Ascending aorta (tissue), 2 donors: ENCODE measurements around the gene TRAP1. TPM values are rescaled to one million over a fixed set of nuclear protein-coding genes. Genes with fewer than 3 reads are reported as not detected.
"Not testable (repeated sequence)": the region's sequence is repeated elsewhere in the genome, so short reads cannot be mapped to it uniquely, and the experiment has no call there.

ENCODE experiments used
- DNase-seq, 2 donors: peaks; one replicate each; pipeline ENCODE4 v3.0.0-alpha.2; 2019; ENCODE audit warnings: low spot score in 2 of 2
- H3K27ac ChIP-seq, 2 donors: fragments of 200-600 bp; sonication (generic); one replicate each; pipeline ENCODE4 v1.5.1; 2016 to 2017; ENCODE audit warnings: mild to moderate bottlenecking in 1 of 2
- H3K27me3 ChIP-seq: fragments of 200-600 bp; sonication (generic); one replicate; pipeline ENCODE4 v1.5.1; 2017
- H3K36me3 ChIP-seq, 2 donors: fragments of 200-600 bp; sonication (generic); one replicate each; pipeline ENCODE4 v1.5.1; 2016
- H3K4me1 ChIP-seq, 2 donors: fragments of 200-600 bp; sonication (generic); one replicate each; pipeline ENCODE4 v1.5.1; 2016 to 2017; ENCODE audit warnings: mild to moderate bottlenecking in 1 of 2
- H3K4me3 ChIP-seq, 2 donors: fragments of 200-600 bp; sonication (generic); one replicate each; pipeline ENCODE4 v1.5.1; 2016 to 2017; ENCODE audit warnings: mild to moderate bottlenecking in 1 of 2
- H3K9me3 ChIP-seq, 2 donors: fragments of 200-600 bp; sonication (generic); one replicate each; pipeline ENCODE4 v1.5.1; 2016
- intact Hi-C: fragments of 100-400 bp; cut with DNase I; formaldehyde crosslinking; loops from one replicate; pipeline ENCODE4 v1.15.1; 2023
- total RNA-seq: library from RNA; depleted of rRNA; stranded (reverse); fragments of >200 nt; gene quantifications from one replicate; pipeline ENCODE4 v1.1.0, GENCODE V29; 2016
- TF ChIP-seq, protein P1 (sequence below), 3 experiments: fragments of 200-600 bp in 2 of 3; fragments of 450-650 bp in 1 of 3; sonication (generic) in 2 of 3; IDR thresholded peaks; one replicate each; pipeline ENCODE4 v1.5.1; 2016 to 2019; ENCODE audit warnings: antibody characterized with exemption in 3 of 3, mild to moderate bottlenecking in 1 of 3, moderate library complexity in 1 of 3

The TRAP1 gene
- total RNA-seq, 1 donor from 2014 or later = 169 TPM

DNA sequence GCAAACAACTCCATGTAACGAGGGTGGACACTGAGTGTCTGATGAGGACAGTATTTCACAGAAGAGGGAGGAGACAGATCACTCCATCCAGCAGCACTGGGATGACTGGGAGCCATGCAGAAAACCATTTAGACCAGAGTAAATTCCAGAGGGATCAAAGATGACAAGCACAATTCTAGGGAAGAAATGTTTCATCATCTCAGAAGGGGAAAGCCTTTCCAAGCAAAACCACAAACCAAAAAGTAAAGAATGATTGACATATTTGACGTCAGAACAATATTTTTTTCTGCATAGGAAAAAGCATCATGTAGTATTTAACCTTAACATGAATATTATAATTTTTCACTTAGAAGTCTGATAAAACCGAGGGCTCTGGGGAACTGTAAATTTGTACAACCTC, 58.1 kb downstream of the TRAP1 start:
- no peak for DNase-seq
- TF ChIP-seq, protein P1, sequence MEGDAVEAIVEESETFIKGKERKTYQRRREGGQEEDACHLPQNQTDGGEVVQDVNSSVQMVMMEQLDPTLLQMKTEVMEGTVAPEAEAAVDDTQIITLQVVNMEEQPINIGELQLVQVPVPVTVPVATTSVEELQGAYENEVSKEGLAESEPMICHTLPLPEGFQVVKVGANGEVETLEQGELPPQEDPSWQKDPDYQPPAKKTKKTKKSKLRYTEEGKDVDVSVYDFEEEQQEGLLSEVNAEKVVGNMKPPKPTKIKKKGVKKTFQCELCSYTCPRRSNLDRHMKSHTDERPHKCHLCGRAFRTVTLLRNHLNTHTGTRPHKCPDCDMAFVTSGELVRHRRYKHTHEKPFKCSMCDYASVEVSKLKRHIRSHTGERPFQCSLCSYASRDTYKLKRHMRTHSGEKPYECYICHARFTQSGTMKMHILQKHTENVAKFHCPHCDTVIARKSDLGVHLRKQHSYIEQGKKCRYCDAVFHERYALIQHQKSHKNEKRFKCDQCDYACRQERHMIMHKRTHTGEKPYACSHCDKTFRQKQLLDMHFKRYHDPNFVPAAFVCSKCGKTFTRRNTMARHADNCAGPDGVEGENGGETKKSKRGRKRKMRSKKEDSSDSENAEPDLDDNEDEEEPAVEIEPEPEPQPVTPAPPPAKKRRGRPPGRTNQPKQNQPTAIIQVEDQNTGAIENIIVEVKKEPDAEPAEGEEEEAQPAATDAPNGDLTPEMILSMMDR (IDR thresholded peaks at IDR 0.05) = no peak
- H3K36me3 ChIP-seq = peaks cover 70 to 84% of the 10 kb centered on the region in 2 donors

DNA sequence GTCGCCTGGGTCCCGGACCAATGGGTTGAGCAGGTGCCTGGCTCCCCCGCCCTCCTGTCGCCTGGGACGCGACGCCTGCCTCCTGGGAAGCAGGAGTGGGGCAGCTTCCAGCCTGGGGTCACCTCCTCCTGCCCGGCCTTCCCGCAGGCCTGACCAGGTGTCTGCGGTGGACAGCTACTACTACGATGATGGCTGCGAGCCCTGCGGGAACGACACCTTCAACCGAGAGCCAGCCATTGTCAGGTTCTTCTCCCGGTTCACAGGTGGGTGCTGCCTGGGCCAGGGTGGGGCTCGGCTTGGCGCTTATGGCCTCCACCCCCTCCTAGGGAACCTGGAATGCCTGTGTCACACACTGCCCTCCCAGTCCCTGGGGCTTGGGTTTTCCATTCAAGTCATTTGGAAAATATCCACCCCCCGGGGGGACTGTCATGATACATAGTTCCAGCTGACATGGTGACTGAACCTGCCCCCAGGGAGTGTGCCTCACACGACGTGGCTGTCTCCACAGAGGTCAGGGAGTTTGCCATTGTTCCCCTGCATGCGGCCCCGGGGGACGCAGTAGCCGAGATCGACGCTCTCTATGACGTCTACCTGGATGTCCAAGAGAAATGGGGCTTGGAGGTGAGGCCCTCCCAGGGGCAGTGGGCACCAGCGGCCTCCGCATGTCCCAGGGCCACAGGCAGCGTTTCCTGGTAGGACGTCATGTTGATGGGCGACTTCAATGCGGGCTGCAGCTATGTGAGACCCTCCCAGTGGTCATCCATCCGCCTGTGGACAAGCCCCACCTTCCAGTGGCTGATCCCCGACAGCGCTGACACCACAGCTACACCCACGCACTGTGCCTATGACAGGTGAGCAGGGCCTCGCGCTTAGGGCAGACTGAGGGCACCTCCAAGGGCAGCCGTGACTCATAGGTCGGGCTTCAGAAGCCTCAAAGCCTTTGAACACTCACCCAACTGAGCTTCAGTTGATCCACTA, 60.5 kb downstream of the TRAP1 start:
- Histone ChIP-seq H3K4me1 (no peaks in the 10 kb centered on the region), H3K27me3 (no peaks in the 10 kb centered on the region), H3K9me3 (no peaks in the 10 kb centered on the region), H3K36me3 (peaks cover 49 to 66% of the 10 kb centered on the region in 2 donors), H3K27ac (no peak overlapping the region), H3K4me3 (no peak overlapping the region)
- TF ChIP-seq, protein P1 (IDR thresholded peaks at IDR 0.05) = no peak
- intact Hi-C loops = no loop called here
- DNase-seq = no peak

More for the DNA sequence above, 58.1 kb downstream of the TRAP1 start:
- Histone ChIP-seq H3K4me3 (no peak overlapping the region), H3K4me1 (no peaks in the 10 kb centered on the region), H3K9me3 (no peaks in the 10 kb centered on the region), H3K27me3 (no peaks in the 10 kb centered on the region), H3K27ac (no peak overlapping the region)
- intact Hi-C loops = no loop called here

DNA sequence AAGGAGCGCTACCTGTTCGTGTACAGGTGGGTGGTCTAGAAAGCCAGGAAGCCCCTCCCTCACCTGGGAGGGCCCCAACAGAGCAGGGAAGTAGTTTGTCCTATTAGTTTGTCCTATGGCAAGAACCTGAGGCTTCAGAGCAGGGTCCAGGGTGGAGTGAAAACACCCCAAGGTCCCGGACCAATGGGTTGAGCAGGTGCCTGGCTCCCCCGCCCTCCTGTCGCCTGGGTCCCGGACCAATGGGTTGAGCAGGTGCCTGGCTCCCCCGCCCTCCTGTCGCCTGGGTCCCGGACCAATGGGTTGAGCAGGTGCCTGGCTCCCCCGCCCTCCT, 61.2 kb downstream of the TRAP1 start:
- intact Hi-C loops, H3K4me1 ChIP-seq, H3K9me3 ChIP-seq, H3K27ac ChIP-seq, H3K27me3 ChIP-seq, H3K4me3 ChIP-seq, DNase-seq: not testable (repeated sequence)
- peaks cover 51 to 66% of the 10 kb centered on the region in 2 donors for H3K36me3 ChIP-seq

DNA sequence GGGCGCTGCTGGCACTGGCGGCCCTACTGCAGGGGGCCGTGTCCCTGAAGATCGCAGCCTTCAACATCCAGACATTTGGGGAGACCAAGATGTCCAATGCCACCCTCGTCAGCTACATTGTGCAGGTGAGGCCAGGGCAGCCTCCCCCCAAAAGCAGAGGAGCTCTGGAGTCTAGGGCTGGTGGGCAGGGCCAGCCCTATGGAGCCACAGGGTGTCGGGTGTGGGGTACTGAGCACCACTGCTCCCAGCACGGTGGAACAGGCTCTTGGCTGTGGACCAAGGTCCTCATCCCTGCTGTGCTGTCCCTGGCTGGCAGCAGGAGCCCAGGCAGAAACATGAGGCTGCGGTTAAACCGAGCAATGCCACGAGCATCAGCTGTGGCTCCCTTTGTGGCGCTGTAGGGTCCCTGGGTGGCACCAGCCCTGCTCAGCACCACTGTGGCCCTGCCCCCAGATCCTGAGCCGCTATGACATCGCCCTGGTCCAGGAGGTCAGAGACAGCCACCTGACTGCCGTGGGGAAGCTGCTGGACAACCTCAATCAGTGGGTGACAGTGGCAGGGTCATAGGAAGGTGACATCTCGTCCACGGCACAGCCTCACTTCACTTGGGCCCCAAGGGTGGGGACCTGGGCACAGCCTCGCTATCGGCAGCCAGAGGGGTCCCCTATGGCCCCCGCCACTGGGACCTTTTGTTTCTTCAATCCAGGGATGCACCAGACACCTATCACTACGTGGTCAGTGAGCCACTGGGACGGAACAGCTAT, 61.7 kb downstream of the TRAP1 start:
- no peak for DNase-seq
- H3K36me3 ChIP-seq = peaks cover 50 to 66% of the 10 kb centered on the region in 2 donors
- H3K4me3 ChIP-seq = no peak overlapping the region
- TF ChIP-seq, protein P1 (IDR thresholded peaks at IDR 0.05) = no peak
- H3K4me1 ChIP-seq = no peaks in the 10 kb centered on the region
- H3K9me3 ChIP-seq = no peaks in the 10 kb centered on the region
- H3K27ac ChIP-seq = no peak overlapping the region
- H3K27me3 ChIP-seq = no peaks in the 10 kb centered on the region
- intact Hi-C loops = no loop called here

DNA sequence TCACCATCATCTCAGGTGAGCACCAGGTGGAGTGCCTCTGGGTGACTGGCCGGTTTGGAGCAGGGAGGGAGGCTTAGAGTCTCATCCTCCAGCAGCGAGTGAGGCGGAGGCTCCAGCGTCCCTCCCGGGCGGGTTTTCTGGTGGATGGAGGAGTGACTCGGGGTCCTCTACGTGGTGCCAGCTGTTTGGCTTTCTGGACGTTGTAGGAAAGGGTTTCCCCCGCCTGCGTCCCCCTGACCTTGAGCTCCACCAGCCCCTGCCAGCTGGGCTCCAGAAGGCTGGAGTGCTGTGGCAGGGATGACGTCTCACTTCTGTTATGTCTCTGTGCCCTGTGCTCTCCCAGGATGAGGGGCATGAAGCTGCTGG, 62.3 kb downstream of the TRAP1 start:
- intact Hi-C loops = no loop called here
- H3K9me3 ChIP-seq = no peaks in the 10 kb centered on the region
- H3K27me3 ChIP-seq = no peaks in the 10 kb centered on the region
- H3K4me3 ChIP-seq = no peak overlapping the region
- no peaks in the 10 kb centered on the region for H3K4me1 ChIP-seq
- peaks cover 46 to 61% of the 10 kb centered on the region in 2 donors for H3K36me3 ChIP-seq
- DNase-seq = no peak
- TF ChIP-seq, protein P1 (IDR thresholded peaks at IDR 0.05) = no peak
- no peak overlapping the region for H3K27ac ChIP-seq
